K562 (cell line): ENCODE results near the gene ERVW-1.
"Not testable (repeated sequence)": the region's sequence is repeated elsewhere in the genome, so short reads cannot be mapped to it uniquely, and the experiment has no call there.

Experiments used
- ZNF175 ChIP-seq: fragments of 200-800 bp; sonication (Bioruptor generic); IDR thresholded peaks from 2 replicates; pipeline ENCODE4 v1.6.1; 2016; ENCODE audit warnings: low read depth, mild to moderate bottlenecking, missing genetic modification characterization, missing compliant biosample characterization
- TF ChIP-seq, protein P1 (sequence below), 2 experiments: fragments of 450-650 bp; formaldehyde crosslinking in 1 of 2; IDR thresholded peaks; 2 replicates each; pipeline versions ENCODE4 v1.4.0 to v1.6.1; 2014 to 2020; ENCODE audit warnings: mild to moderate bottlenecking in 2 of 2, borderline replicate concordance in 1 of 2, low read depth in 1 of 2

DNA sequence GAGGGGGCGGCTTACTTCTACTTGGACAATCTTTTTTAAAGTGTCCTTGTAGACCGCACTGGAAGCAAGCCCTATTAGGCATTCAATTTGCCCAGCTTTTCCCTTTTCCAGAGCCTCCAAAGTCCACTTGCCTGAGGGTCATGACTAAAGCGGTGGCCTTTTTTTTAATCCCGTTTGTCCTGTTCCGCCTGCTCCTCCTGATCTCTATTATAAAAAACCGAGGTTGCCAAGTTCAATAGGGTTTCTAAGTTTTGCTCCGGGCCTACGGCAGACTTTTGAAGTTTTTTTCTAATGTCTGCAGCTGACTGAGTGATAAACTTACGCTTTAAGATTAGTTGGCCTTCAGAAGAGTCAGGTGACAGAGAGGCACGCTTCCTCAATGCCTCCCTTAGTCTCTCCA lies 3.8 kb downstream of the ERVW-1 start:
- TF ChIP-seq ZNF175 (CRISPR knock-in tag) = not testable (repeated sequence)
- TF ChIP-seq, protein P1, sequence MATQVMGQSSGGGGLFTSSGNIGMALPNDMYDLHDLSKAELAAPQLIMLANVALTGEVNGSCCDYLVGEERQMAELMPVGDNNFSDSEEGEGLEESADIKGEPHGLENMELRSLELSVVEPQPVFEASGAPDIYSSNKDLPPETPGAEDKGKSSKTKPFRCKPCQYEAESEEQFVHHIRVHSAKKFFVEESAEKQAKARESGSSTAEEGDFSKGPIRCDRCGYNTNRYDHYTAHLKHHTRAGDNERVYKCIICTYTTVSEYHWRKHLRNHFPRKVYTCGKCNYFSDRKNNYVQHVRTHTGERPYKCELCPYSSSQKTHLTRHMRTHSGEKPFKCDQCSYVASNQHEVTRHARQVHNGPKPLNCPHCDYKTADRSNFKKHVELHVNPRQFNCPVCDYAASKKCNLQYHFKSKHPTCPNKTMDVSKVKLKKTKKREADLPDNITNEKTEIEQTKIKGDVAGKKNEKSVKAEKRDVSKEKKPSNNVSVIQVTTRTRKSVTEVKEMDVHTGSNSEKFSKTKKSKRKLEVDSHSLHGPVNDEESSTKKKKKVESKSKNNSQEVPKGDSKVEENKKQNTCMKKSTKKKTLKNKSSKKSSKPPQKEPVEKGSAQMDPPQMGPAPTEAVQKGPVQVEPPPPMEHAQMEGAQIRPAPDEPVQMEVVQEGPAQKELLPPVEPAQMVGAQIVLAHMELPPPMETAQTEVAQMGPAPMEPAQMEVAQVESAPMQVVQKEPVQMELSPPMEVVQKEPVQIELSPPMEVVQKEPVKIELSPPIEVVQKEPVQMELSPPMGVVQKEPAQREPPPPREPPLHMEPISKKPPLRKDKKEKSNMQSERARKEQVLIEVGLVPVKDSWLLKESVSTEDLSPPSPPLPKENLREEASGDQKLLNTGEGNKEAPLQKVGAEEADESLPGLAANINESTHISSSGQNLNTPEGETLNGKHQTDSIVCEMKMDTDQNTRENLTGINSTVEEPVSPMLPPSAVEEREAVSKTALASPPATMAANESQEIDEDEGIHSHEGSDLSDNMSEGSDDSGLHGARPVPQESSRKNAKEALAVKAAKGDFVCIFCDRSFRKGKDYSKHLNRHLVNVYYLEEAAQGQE (IDR thresholded peaks at IDR 0.05; ENCODE audit: borderline replicate concordance) = not testable (repeated sequence)
- TF ChIP-seq, protein P1 (CRISPR knock-in tag; IDR thresholded peaks at IDR 0.05; ENCODE audit: low read depth) = not testable (repeated sequence)
